ENCODE measurements around the gene BRD9.

DNA sequence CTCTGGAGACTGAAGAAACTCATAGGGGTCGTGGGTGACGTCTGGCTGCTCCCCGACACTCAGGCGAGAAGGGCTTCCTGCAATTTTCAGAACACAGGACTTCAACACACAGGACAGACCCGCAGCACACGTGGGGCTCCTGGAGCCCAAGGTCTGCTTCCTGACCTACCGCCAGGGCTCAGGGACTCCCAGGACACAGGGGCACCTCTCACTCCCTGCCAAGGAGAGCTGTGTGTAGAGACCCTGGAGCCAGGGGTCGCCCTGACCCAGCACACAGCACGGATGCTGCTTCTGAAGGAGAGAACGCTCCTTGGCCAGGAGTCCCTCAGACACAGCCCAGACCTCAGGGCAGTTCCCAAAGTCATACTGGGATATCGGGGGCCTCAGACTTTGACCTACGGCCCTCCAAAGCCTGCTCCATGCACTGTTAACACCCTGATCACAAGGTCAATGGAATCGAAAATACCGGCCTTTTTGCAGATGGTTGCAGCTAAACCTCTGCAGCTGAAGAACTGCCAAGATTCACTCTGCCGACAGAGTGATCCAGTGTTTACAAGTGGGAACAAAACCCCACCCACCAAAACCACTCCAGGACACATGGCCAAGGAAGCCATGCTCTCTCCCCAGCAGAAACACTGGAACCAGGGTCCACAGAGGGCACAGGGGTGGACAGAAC lies 28.0 kb downstream of the BRD9 start:
- TF ChIP-seq EP300 (IDR thresholded peaks at IDR 0.05) (no peak), POLR2A (IDR thresholded peaks at IDR 0.05) (no peak)
- TF ChIP-seq, protein P1, sequence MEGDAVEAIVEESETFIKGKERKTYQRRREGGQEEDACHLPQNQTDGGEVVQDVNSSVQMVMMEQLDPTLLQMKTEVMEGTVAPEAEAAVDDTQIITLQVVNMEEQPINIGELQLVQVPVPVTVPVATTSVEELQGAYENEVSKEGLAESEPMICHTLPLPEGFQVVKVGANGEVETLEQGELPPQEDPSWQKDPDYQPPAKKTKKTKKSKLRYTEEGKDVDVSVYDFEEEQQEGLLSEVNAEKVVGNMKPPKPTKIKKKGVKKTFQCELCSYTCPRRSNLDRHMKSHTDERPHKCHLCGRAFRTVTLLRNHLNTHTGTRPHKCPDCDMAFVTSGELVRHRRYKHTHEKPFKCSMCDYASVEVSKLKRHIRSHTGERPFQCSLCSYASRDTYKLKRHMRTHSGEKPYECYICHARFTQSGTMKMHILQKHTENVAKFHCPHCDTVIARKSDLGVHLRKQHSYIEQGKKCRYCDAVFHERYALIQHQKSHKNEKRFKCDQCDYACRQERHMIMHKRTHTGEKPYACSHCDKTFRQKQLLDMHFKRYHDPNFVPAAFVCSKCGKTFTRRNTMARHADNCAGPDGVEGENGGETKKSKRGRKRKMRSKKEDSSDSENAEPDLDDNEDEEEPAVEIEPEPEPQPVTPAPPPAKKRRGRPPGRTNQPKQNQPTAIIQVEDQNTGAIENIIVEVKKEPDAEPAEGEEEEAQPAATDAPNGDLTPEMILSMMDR (IDR thresholded peaks at IDR 0.05) = no peak

All from ovary (tissue), 3 donors.